Fibroblast of lung (primary cell): ENCODE measurements around the gene ITSN1.

Experiments used
- EZH2 ChIP-seq: IDR thresholded peaks from 2 replicates; pipeline ENCODE4 v1.5.1; 2012; ENCODE audit warnings: low read length, control low read depth, mild to moderate bottlenecking; ENCODE audit errors: missing control alignments
- TF ChIP-seq, protein P1 (sequence below), 2 donors: IDR thresholded peaks in 1 of 2; conservative IDR thresholded peaks in 1 of 2; 1 replicate in 1 of 2; 2 replicates in 1 of 2; pipeline ENCODE4 v1.5.1; 2011 to 2012; ENCODE audit warnings: low read length in 2 of 2, control low read depth in 1 of 2, inconsistent platforms in 1 of 2, low read depth in 1 of 2, mild to moderate bottlenecking in 1 of 2

GRCh38 chr21:33734818-33735217, 92.5 kb downstream of the ITSN1 start:
- TF ChIP-seq, protein P1, sequence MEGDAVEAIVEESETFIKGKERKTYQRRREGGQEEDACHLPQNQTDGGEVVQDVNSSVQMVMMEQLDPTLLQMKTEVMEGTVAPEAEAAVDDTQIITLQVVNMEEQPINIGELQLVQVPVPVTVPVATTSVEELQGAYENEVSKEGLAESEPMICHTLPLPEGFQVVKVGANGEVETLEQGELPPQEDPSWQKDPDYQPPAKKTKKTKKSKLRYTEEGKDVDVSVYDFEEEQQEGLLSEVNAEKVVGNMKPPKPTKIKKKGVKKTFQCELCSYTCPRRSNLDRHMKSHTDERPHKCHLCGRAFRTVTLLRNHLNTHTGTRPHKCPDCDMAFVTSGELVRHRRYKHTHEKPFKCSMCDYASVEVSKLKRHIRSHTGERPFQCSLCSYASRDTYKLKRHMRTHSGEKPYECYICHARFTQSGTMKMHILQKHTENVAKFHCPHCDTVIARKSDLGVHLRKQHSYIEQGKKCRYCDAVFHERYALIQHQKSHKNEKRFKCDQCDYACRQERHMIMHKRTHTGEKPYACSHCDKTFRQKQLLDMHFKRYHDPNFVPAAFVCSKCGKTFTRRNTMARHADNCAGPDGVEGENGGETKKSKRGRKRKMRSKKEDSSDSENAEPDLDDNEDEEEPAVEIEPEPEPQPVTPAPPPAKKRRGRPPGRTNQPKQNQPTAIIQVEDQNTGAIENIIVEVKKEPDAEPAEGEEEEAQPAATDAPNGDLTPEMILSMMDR (conservative IDR thresholded peaks at IDR 0.05 in 1 of 2, IDR thresholded peaks at IDR 0.05 in 1 of 2; ENCODE audit: low read depth in 1 of 2, low read length in 2 of 2) = no peak
- no peak for TF ChIP-seq EZH2
